ENCODE results near the gene JUNB.

- no peak for TF ChIP-seq CTCF (IDR thresholded peaks at IDR 0.05)
- no peak for TF ChIP-seq POLR2A (IDR thresholded peaks at IDR 0.05)
Observed at GRCh38 chr19:12792853-12793289, 1.6 kb downstream of the JUNB start.
